ENCODE measurements around the gene CHPF.
A peak's percentile ranks its signal among the peaks of the same experiment; 100 is the strongest.

The CHPF gene

DNA sequence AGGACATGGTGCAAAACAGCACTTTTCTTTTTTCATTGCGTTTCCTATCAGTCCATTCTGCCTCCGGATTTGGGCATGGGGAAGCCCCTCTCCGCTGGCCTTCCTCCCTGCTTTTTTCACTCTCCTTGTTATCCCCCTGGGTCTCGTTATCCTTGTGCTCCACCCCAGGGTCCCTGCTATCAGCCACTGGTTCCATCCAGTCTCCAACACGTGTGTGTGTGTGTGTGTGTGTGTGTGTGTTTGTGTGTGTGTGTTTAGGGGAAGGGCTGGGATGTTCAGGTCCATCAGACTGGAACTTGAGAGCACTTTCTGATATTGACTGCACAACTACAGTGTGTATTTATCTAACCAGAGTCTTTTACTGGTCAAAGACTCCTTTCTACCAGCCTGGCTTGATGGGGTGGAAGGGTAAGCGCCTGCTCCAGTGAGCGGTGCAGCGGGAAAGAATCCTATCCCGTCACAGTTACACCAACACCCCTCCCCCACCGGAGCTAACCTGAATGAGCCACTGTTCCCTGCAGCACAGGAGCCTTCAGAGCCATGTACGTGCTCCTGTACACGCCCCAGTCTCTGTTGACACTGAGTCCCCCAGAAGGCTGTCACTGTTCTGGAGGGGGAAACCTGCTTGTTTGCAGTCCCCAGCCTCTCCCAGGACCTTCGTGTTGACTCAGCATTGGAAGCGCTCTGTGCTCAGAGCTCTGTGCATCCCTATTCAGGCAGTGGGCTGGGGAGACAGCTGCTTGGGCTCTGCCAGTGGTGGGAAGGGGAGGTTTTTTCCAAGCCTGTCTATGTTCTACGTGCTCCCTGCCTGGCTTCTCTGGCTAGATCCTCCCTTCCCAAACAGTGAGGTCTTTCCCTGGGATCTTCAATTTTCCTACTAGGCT is 33.1 kb upstream of the CHPF start (continued):
- TF ChIP-seq, protein P1, sequence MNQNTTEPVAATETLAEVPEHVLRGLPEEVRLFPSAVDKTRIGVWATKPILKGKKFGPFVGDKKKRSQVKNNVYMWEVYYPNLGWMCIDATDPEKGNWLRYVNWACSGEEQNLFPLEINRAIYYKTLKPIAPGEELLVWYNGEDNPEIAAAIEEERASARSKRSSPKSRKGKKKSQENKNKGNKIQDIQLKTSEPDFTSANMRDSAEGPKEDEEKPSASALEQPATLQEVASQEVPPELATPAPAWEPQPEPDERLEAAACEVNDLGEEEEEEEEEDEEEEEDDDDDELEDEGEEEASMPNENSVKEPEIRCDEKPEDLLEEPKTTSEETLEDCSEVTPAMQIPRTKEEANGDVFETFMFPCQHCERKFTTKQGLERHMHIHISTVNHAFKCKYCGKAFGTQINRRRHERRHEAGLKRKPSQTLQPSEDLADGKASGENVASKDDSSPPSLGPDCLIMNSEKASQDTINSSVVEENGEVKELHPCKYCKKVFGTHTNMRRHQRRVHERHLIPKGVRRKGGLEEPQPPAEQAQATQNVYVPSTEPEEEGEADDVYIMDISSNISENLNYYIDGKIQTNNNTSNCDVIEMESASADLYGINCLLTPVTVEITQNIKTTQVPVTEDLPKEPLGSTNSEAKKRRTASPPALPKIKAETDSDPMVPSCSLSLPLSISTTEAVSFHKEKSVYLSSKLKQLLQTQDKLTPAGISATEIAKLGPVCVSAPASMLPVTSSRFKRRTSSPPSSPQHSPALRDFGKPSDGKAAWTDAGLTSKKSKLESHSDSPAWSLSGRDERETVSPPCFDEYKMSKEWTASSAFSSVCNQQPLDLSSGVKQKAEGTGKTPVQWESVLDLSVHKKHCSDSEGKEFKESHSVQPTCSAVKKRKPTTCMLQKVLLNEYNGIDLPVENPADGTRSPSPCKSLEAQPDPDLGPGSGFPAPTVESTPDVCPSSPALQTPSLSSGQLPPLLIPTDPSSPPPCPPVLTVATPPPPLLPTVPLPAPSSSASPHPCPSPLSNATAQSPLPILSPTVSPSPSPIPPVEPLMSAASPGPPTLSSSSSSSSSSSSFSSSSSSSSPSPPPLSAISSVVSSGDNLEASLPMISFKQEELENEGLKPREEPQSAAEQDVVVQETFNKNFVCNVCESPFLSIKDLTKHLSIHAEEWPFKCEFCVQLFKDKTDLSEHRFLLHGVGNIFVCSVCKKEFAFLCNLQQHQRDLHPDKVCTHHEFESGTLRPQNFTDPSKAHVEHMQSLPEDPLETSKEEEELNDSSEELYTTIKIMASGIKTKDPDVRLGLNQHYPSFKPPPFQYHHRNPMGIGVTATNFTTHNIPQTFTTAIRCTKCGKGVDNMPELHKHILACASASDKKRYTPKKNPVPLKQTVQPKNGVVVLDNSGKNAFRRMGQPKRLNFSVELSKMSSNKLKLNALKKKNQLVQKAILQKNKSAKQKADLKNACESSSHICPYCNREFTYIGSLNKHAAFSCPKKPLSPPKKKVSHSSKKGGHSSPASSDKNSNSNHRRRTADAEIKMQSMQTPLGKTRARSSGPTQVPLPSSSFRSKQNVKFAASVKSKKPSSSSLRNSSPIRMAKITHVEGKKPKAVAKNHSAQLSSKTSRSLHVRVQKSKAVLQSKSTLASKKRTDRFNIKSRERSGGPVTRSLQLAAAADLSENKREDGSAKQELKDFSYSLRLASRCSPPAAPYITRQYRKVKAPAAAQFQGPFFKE (tag by site-specific recombination; IDR thresholded peaks at IDR 0.05; ENCODE audit: borderline replicate concordance), result no peak
- TF ChIP-seq ZNF10 (tag by site-specific recombination; IDR thresholded peaks at IDR 0.05) (no peak), ZNF777 (tag by site-specific recombination; IDR thresholded peaks at IDR 0.05; ENCODE audit: borderline replicate concordance) (no peak), ZNF707 (tag by site-specific recombination; IDR thresholded peaks at IDR 0.05) (no peak), GLI4 (tag by site-specific recombination; IDR thresholded peaks at IDR 0.05) (no peak), TRIM28 (IDR thresholded peaks at IDR 0.05; ENCODE audit: borderline replicate concordance, low read length) (peak; percentile 92), ZFP41 (tag by site-specific recombination; IDR thresholded peaks at IDR 0.05; ENCODE audit: borderline replicate concordance) (no peak), ZNF76 (tag by site-specific recombination; IDR thresholded peaks at IDR 0.05; ENCODE audit: borderline replicate concordance, low read depth) (no peak), ZNF37A (tag by site-specific recombination; IDR thresholded peaks at IDR 0.05) (no peak), ZSCAN23 (tag by site-specific recombination; IDR thresholded peaks at IDR 0.05) (no peak), ZNF2 (tag by site-specific recombination; IDR thresholded peaks at IDR 0.05) (peak; percentile 48), ZBTB20 (tag by site-specific recombination; IDR thresholded peaks at IDR 0.05) (0 out of 2 replicates have a peak, but pooled peaks have one; percentile 17), PRDM4 (tag by site-specific recombination; IDR thresholded peaks at IDR 0.05) (no peak), ZNF843 (tag by site-specific recombination; IDR thresholded peaks at IDR 0.05) (no peak), ZNF239 (tag by site-specific recombination; IDR thresholded peaks at IDR 0.05) (no peak), ZNF311 (tag by site-specific recombination; IDR thresholded peaks at IDR 0.05; ENCODE audit: borderline replicate concordance) (no peak), ZFP37 (tag by site-specific recombination; IDR thresholded peaks at IDR 0.05) (no peak), GLI2 (tag by site-specific recombination; IDR thresholded peaks at IDR 0.05; ENCODE audit: borderline replicate concordance, low read depth) (no peak), ZNF169 (tag by site-specific recombination; IDR thresholded peaks at IDR 0.05) (no peak), ZNF394 (tag by site-specific recombination; IDR thresholded peaks at IDR 0.05; ENCODE audit: borderline replicate concordance) (no peak), ZSCAN30 (tag by site-specific recombination; IDR thresholded peaks at IDR 0.05) (no peak), ZNF335 (tag by site-specific recombination; conservative IDR thresholded peaks at IDR 0.05) (peak; percentile 41)
- TF ChIP-seq, protein P2, sequence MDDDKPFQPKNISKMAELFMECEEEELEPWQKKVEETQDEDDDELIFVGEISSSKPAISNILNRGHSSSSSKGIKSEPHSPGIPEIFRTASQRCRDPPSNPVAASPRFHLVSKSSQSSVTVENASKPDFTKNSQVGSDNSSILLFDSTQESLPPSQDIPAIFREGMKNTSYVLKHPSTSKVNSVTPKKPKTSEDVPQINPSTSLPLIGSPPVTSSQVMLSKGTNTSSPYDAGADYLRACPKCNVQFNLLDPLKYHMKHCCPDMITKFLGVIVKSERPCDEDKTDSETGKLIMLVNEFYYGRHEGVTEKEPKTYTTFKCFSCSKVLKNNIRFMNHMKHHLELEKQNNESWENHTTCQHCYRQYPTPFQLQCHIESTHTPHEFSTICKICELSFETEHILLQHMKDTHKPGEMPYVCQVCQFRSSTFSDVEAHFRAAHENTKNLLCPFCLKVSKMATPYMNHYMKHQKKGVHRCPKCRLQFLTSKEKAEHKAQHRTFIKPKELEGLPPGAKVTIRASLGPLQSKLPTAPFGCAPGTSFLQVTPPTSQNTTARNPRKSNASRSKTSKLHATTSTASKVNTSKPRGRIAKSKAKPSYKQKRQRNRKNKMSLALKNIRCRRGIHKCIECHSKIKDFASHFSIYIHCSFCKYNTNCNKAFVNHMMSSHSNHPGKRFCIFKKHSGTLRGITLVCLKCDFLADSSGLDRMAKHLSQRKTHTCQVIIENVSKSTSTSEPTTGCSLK (tag by site-specific recombination; IDR thresholded peaks at IDR 0.05), result no peak
- TF ChIP-seq, protein P3, sequence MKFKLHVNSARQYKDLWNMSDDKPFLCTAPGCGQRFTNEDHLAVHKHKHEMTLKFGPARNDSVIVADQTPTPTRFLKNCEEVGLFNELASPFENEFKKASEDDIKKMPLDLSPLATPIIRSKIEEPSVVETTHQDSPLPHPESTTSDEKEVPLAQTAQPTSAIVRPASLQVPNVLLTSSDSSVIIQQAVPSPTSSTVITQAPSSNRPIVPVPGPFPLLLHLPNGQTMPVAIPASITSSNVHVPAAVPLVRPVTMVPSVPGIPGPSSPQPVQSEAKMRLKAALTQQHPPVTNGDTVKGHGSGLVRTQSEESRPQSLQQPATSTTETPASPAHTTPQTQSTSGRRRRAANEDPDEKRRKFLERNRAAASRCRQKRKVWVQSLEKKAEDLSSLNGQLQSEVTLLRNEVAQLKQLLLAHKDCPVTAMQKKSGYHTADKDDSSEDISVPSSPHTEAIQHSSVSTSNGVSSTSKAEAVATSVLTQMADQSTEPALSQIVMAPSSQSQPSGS (tag by site-specific recombination; IDR thresholded peaks at IDR 0.05; ENCODE audit: low read depth), result no peak
- TF ChIP-seq, protein P4, sequence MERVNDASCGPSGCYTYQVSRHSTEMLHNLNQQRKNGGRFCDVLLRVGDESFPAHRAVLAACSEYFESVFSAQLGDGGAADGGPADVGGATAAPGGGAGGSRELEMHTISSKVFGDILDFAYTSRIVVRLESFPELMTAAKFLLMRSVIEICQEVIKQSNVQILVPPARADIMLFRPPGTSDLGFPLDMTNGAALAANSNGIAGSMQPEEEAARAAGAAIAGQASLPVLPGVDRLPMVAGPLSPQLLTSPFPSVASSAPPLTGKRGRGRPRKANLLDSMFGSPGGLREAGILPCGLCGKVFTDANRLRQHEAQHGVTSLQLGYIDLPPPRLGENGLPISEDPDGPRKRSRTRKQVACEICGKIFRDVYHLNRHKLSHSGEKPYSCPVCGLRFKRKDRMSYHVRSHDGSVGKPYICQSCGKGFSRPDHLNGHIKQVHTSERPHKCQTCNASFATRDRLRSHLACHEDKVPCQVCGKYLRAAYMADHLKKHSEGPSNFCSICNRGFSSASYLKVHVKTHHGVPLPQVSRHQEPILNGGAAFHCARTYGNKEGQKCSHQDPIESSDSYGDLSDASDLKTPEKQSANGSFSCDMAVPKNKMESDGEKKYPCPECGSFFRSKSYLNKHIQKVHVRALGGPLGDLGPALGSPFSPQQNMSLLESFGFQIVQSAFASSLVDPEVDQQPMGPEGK (tag by site-specific recombination; IDR thresholded peaks at IDR 0.05), result peak; percentile 7; the same call in 1 of the 2 replicates

Data from HEK293 (cell line).